Adipocyte (in vitro differentiated cells): Measurements from ENCODE around the gene KLF6.

Experiments used
- DNase-seq: peaks from one replicate; pipeline ENCODE4 v3.0.0-alpha.2; 2015; ENCODE audit warnings: low read depth
- H3K27me3 ChIP-seq: replicated peaks from 2 replicates; pipeline ENCODE4 v1.7.0; 2013; ENCODE audit warnings: mild to moderate bottlenecking, low read length, moderate library complexity; ENCODE audit not compliant: control insufficient read depth, insufficient read depth
- H3K36me3 ChIP-seq: 2 replicates; pipeline ENCODE4 v1.7.0; 2013; ENCODE audit warnings: low read length, mild to moderate bottlenecking, moderate library complexity; ENCODE audit not compliant: control insufficient read depth, insufficient read depth, severe bottlenecking
- H3K4me1 ChIP-seq: 2 replicates; pipeline ENCODE4 v1.7.0; 2013; ENCODE audit warnings: mild to moderate bottlenecking, low read length, moderate library complexity; ENCODE audit not compliant: control insufficient read depth, insufficient read depth
- H3K4me3 ChIP-seq: 2 replicates; pipeline ENCODE4 v1.7.0; 2013; ENCODE audit warnings: mild to moderate bottlenecking, low read length, moderate library complexity
- H3K9ac ChIP-seq: 2 replicates; pipeline ENCODE4 v1.7.0; 2013; ENCODE audit warnings: mild to moderate bottlenecking, low read length, moderate library complexity
- H3K9me3 ChIP-seq: 2 replicates; pipeline ENCODE4 v1.7.0; 2013; ENCODE audit warnings: mild to moderate bottlenecking, low read length, moderate library complexity; ENCODE audit not compliant: control insufficient read depth

KLF6 gene

GRCh38 chr10:3825862-3826351 lies 40.9 kb upstream of the KLF6 start:
- Histone ChIP-seq H3K4me3 (no peak overlapping the region), H3K9me3 (no peaks in the 10 kb centered on the region), H3K36me3 (no peaks in the 10 kb centered on the region), H3K27me3 (no peaks in the 10 kb centered on the region), H3K9ac (peak overlapping the region; percentile 26), H3K4me1 (peaks cover 33% of the 10 kb centered on the region)
- DNase-seq: peak; percentile 35

- H3K9ac ChIP-seq: peak overlapping the region; percentile 26
- H3K4me3 ChIP-seq: no peak overlapping the region
- peak; percentile 93 for DNase-seq
- H3K36me3 ChIP-seq: no peaks in the 10 kb centered on the region
- peaks cover 29% of the 10 kb centered on the region for H3K4me1 ChIP-seq
- H3K9me3 ChIP-seq: no peaks in the 10 kb centered on the region
- H3K27me3 ChIP-seq: no peaks in the 10 kb centered on the region
These were observed 40.2 kb upstream of the KLF6 start for GRCh38 chr10:3825244-3825643.

DNA sequence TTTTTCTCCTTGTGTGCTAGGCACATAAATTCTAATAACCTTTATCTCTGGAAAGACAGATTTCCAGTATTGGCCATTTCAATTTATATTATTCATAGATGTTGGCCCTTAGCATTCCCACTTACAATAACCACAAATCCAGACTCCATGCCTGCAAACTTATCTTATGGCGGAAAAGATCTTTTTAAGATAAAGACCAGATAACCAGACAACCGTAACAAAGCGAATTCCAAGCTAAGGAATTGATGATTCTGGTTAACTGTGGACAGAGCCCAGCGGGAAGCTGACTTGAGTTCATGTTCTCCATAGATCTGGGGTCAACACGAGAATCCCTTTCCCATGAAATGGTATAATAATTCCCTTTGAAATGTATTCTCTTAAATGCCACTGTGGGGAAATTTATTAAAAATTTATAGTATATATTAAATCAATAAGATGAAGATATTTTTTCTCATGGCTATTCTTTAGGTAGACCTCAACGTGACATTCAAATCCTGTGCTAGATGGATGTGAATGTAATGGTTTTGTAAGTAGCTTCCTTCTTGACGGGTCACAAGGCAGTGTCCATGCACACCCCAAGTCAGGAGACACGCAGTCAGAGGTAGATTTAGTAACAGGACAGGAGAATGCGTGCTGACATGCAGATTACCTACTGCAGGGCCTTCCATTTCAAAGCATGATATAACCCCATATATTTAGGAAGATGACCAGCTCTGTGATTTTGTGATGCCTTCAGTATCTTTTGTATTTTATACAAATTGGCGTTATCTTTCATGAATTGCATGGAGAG lies 37.7 kb upstream of the KLF6 start:
- Histone ChIP-seq H3K9me3 (no peaks in the 10 kb centered on the region), H3K9ac (no peak overlapping the region), H3K4me1 (peaks cover 15% of the 10 kb centered on the region), H3K4me3 (no peak overlapping the region), H3K36me3 (no peaks in the 10 kb centered on the region), H3K27me3 (no peaks in the 10 kb centered on the region)
- no peak for DNase-seq

DNA sequence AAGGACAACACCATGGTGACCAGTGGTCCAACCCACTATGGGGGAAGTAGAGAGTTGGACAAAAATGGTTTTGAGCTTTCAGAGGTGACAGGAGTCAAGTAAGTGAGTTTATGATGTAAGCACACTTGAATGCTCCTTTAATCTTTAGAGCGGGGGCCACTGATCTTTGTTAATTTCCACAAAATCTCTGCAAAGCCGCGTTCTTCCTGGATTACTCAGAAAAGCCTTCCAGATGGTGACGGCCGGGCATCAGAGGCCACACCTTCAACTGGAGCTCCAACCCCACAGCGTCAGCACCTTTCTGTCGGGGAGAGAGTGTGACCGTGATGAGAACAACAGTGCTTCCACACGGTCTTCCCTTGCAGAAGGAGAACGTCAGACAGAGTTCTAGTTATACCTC lies 35.2 kb upstream of the KLF6 start:
- H3K27me3 ChIP-seq: no peaks in the 10 kb centered on the region
- H3K9me3 ChIP-seq: no peaks in the 10 kb centered on the region
- H3K36me3 ChIP-seq: no peaks in the 10 kb centered on the region
- peaks cover 4% of the 10 kb centered on the region for H3K4me1 ChIP-seq
- peak; percentile 69 for DNase-seq
- no peak overlapping the region for H3K4me3 ChIP-seq
- no peak overlapping the region for H3K9ac ChIP-seq

DNA sequence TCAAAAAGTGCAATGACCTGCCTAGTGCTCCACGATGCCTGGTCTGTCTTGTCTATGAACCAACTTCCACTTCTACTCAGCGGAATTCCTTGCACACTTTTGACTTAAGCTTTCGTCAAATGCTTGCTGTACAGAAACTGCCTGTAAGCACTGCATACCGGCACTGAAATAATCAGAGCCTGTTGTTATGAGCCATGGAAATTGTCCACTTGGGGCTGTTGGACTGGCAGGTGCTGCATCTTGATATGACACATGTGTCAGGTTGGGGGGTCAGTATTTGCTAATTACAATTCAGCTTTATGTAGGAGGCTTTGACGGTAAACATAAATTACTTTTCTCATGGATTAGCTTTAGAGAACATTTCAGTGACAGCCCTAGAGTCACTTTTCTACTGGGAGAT lies 32.0 kb upstream of the KLF6 start:
- no peak overlapping the region for H3K9ac ChIP-seq
- peaks cover 20% of the 10 kb centered on the region for H3K4me1 ChIP-seq
- H3K36me3 ChIP-seq: no peaks in the 10 kb centered on the region
- no peaks in the 10 kb centered on the region for H3K27me3 ChIP-seq
- no peaks in the 10 kb centered on the region for H3K9me3 ChIP-seq
- H3K4me3 ChIP-seq: no peak overlapping the region
- no peak for DNase-seq

GRCh38 chr10:3814838-3815220 lies 29.8 kb upstream of the KLF6 start:
- no peak for DNase-seq
- no peak overlapping the region for H3K9ac ChIP-seq
- H3K9me3 ChIP-seq: no peaks in the 10 kb centered on the region
- no peaks in the 10 kb centered on the region for H3K27me3 ChIP-seq
- H3K36me3 ChIP-seq: no peaks in the 10 kb centered on the region
- H3K4me3 ChIP-seq: no peak overlapping the region
- H3K4me1 ChIP-seq: peaks cover 40% of the 10 kb centered on the region

DNA sequence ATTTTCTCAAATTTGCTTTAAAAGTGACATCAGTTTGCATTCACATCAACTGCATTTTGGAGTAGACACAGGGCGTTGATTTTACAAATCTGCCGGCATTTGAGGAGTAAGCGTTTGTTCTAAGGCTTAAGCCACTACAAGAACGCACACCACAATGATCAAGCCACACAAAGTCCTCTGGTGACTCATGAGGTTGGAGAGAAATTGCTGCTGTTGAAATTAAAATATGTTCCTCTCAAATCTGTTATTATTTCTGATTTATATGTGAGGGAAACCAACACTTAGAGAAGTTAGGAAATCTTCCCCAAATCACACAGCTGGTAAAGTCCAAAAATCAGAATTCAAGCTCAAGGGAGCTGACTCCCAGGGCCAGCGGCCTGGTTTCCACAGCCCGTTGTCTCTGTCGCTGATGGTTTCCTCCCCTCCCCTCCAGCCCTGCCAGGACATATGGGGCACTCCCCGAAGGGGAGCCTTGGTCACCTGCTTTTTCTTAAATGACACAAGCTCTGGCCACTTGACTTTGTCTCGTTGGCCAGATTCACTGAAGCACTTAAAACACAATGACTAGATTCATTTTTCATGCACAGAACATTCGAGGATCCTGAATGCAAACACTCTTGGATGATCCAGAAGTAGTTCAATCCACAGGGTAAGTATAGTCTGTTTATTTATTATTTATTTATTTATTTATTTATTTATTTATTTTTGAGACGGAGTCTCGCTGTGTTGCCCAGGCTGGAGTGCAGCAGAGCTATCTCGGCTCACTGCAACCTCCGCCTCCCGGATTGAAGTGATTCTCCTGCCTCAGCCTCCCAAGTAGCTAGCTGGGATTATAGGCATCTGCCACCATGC lies 29.2 kb upstream of the KLF6 start:
- Histone ChIP-seq H3K4me1 (peaks cover 40% of the 10 kb centered on the region), H3K36me3 (no peaks in the 10 kb centered on the region), H3K4me3 (peak overlapping the region; percentile 41), H3K27me3 (no peaks in the 10 kb centered on the region), H3K9ac (peak overlapping the region; percentile 67), H3K9me3 (no peaks in the 10 kb centered on the region)
- no peak for DNase-seq

GRCh38 chr10:3813267-3813666 lies 28.3 kb upstream of the KLF6 start:
- H3K9me3 ChIP-seq: no peaks in the 10 kb centered on the region
- peak overlapping the region; percentile 67 for H3K9ac ChIP-seq
- no peaks in the 10 kb centered on the region for H3K36me3 ChIP-seq
- peak overlapping the region; percentile 28 for H3K4me3 ChIP-seq
- no peak for DNase-seq
- no peaks in the 10 kb centered on the region for H3K27me3 ChIP-seq
- peaks cover 40% of the 10 kb centered on the region for H3K4me1 ChIP-seq

DNA sequence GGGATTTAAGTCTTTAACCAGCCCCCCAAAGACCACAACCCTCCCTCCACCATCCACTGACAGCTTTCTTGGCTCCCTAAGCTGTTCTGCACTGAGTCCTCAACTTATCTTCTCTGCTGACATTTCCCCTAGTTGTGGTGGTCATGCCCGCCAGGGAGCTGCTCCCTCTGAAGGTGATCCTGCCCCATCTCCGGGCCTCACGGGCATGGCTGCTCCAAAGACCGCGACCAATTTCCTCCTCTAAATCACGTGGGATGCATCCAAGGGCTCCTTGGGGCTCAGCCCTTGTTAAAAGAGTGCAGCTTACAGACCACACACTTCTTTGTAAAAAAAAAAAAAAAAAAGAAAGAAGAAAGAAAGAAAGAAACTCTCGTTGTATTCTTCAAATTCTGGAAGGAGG lies 27.1 kb upstream of the KLF6 start:
- no peak for DNase-seq
- peaks cover 44% of the 10 kb centered on the region for H3K4me1 ChIP-seq

DNA sequence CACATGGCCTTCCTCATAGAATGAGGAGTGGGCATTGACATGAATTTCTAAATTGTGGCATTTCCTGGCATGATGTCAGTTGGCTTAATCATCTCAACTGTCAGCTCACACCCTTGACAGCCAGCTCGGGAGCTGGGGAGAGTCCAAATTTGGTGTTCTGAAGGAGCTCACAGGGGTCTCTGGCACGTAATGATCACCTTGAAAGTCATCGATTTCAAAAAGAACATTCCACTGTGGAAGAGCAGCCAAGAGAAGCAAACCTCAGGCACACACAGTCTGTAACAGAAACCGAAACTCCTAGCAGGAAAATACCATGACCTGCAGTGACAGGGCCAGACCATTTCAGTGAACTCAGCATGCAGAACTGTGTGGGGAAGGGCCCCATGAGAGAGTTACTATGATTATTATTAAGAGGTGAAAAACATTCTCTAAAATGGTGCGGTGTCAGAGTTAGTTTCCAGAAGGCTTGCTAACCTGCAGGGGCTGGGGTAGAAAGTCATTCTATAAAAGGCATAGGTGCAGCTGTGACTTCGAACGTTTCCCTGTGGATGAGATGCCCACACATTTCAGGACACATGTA lies 26.4 kb upstream of the KLF6 start:
- no peaks in the 10 kb centered on the region for H3K27me3 ChIP-seq
- H3K36me3 ChIP-seq: no peaks in the 10 kb centered on the region
- no peaks in the 10 kb centered on the region for H3K9me3 ChIP-seq
- peak; percentile 83 for DNase-seq
- H3K4me3 ChIP-seq: peak overlapping the region; percentile 53
- H3K9ac ChIP-seq: peak overlapping the region; percentile 78
- peaks cover 52% of the 10 kb centered on the region for H3K4me1 ChIP-seq

More for the DNA sequence above, 27.1 kb upstream of the KLF6 start:
- no peaks in the 10 kb centered on the region for H3K36me3 ChIP-seq
- H3K4me3 ChIP-seq: no peak overlapping the region
- H3K27me3 ChIP-seq: no peaks in the 10 kb centered on the region
- peak overlapping the region; percentile 78 for H3K9ac ChIP-seq
- H3K9me3 ChIP-seq: no peaks in the 10 kb centered on the region

DNA sequence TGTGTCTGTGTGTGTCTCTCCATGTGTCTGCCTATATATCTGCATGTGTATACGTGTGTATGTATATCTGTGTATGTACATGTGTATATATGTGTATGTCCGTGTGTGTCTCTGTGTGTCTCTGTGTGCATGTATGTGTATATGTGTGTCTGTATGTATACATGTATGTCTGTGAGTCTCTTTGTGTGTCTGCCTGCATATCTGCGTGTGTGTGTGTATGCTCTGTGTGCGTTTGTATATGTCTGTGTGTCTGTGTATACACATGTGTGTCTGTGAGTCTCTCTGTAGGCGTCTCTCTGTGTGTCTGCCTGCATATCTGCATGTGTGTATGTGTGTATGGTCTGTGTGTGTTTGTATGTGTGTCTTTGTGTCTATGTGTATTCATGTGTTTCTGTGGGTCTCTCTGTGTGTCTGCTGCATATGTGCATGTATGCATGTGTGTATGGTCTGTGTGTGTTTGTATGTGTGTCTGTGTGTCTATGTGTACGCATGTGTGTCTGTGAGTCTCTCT lies 23.7 kb upstream of the KLF6 start:
- Histone ChIP-seq H3K9ac (no peak overlapping the region), H3K4me1 (peaks cover 73% of the 10 kb centered on the region), H3K36me3 (no peaks in the 10 kb centered on the region), H3K9me3 (no peaks in the 10 kb centered on the region), H3K4me3 (no peak overlapping the region), H3K27me3 (no peaks in the 10 kb centered on the region)
- no peak for DNase-seq
